Activated T-cell treated with anti-CD3 and anti-CD28 coated beads, Interleukin-2, amount 50 U/mL, for 24 hours (primary cell): ENCODE data around the gene JMY.
A peak's percentile ranks its signal among the peaks of the same experiment; 100 is the strongest.

Experiments used
- DNase-seq: peaks from one replicate; pipeline ENCODE4 v3.0.0-alpha.2; 2020
- H3K27ac Mint-ChIP-seq: 2 replicates; pipeline ENCODE4 v1.8.0; 2020; ENCODE audit warnings: mild to moderate bottlenecking, mixed read lengths
- H3K27me3 Mint-ChIP-seq: 2 replicates; pipeline ENCODE4 v1.8.0; 2020; ENCODE audit warnings: mixed read lengths
- H3K36me3 Mint-ChIP-seq: 2 replicates; pipeline ENCODE4 v1.8.0; 2020; ENCODE audit warnings: low read depth, mixed read lengths
- H3K4me1 Mint-ChIP-seq: 2 replicates; pipeline ENCODE4 v1.8.0; 2020; ENCODE audit warnings: low read depth, mixed read lengths
- H3K4me3 Mint-ChIP-seq: 2 replicates; pipeline ENCODE4 v1.8.0; 2020; ENCODE audit warnings: mild to moderate bottlenecking, moderate library complexity, mixed read lengths
- H3K9me3 Mint-ChIP-seq: 2 replicates; pipeline ENCODE4 v1.8.0; 2020; ENCODE audit warnings: mixed read lengths

Gene JMY

DNA sequence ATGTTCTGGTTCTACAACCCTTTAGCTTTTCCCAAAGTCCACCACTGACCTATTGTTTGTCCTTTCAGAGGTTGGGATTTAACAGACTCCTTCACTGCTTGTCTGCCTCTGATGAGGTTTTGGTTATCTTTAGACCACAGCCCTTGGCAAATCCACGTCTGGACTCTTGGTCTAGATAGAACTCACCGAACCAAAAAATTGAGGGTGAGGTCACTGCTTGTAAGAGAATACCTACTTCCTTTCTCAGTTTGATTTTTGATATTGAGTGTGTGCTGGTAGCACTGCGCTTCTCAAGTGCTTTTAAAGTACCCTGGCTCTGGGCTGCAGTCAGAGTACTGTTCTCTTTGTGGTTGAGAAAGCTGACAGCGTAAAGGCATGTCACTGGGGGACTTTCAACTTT, 61.7 kb downstream of the JMY start:
- Mint-ChIP-seq H3K4me3 (no peak overlapping the region), H3K27ac (peak overlapping the region; percentile 5), H3K27me3 (no peaks in the 10 kb centered on the region), H3K36me3 (peaks cover 53% of the 10 kb centered on the region), H3K4me1 (no peaks in the 10 kb centered on the region), H3K9me3 (no peaks in the 10 kb centered on the region)
- no peak for DNase-seq

DNA sequence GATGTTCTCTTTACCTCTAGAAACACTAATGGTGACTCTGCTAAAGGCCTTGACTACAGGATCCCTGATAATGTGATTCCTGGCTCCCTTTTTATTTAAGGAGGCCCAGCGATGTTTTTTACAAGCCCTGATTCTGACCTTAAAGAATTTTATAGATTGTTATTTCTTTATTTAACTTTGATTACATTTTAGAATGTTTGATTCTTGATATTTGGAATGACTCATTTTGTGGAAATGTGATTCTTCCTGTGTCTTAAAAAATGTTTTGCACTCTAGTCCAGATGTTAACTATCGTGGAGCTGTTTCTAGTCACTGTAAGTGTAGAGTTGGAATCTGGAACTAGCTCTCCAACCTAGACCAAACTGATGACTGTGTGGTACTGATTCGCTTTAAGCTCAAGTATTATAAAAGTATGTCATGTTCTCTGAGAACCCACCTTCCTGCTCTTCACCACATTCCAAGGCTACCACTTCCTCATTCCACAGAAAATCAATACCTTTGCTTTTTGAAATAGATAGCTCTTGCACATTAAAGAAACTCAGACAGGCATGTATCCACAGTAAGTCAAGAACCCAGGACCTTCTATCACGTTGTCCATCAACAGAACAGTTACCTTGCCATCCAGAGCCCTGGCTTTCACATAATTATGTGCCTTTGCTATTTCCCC, 65.2 kb downstream of the JMY start:
- Mint-ChIP-seq H3K4me3 (no peak overlapping the region), H3K36me3 (peaks cover 42% of the 10 kb centered on the region), H3K27me3 (no peaks in the 10 kb centered on the region), H3K4me1 (no peaks in the 10 kb centered on the region), H3K9me3 (no peaks in the 10 kb centered on the region), H3K27ac (no peak overlapping the region)
- DNase-seq: no peak

DNA sequence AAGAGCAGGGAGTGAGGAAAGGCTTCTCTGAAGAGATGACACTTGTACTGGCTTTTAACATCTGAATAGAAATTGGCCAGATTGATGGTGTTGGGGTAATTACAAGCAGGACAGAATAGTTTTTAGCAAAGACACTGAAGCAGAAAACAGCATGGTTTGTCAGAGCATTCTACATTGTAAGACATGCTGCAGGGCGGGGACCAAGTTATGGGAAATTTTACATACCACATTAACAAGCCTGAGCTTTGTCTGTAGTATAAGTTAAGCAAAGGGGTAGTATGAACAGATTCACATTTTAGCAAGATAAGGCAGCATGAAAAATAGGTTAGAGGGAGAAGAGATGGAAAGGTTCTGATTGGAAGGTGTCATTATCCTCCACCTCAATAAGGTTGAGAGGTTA, 66.5 kb downstream of the JMY start:
- Mint-ChIP-seq H3K4me1 (no peaks in the 10 kb centered on the region), H3K36me3 (peaks cover 51% of the 10 kb centered on the region), H3K27ac (no peak overlapping the region), H3K4me3 (no peak overlapping the region), H3K9me3 (no peaks in the 10 kb centered on the region), H3K27me3 (no peaks in the 10 kb centered on the region)
- DNase-seq: no peak

DNA sequence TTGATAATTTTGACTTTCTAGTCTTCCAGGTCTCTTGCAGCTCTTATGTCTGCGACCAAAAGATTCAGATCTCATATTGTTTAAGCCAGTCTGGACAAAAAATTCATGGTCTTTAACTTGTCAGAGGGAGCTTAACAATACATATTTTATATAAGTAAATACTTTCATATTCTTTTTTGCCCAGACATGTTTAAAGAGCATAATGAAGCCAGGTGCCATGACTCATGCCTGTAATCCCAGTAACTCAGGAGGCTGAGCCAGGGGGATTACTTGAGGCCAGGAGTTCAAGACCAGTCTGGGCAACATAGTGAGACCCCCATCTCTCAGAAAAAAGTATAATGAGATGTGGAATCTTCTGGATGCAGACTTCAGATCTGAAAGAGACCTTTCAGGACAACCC, 69.8 kb downstream of the JMY start:
- H3K36me3 Mint-ChIP-seq: peaks cover 43% of the 10 kb centered on the region
- no peaks in the 10 kb centered on the region for H3K4me1 Mint-ChIP-seq
- H3K27me3 Mint-ChIP-seq: no peaks in the 10 kb centered on the region
- H3K9me3 Mint-ChIP-seq: no peaks in the 10 kb centered on the region
- no peak overlapping the region for H3K4me3 Mint-ChIP-seq
- no peak overlapping the region for H3K27ac Mint-ChIP-seq
- no peak for DNase-seq

DNA sequence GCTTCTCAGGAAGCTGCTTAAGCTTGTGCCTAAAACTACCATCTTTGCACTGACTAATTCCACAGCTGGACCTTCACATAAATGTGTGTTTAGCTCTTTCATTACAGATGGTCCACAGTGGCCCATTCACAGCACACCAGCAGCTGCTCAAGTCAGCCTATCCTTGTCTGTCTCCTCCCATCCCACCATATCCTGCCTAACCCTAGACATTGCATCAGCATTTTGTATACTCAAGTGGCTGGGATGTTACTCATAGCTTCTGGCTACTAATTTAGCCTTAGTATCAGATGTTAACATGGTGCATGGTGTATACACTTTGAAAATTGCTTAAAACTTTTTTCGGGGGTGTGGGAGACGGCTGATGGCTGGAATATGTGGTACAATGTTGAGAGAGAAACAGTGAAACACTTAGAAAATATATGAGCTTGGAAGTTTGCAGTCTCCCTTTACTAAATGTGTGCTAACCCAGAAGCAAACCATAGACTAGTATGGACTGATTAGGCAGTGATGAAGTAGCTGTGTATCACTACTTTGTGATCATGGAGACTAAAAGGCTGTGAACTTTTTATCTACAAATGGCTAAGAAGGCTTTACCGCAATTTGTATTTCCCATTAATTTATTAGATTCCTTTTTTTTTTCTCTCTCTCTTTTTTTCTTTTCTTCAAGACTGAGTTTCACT, 83.1 kb downstream of the JMY start:
- H3K36me3 Mint-ChIP-seq: peaks cover 67% of the 10 kb centered on the region

DNA sequence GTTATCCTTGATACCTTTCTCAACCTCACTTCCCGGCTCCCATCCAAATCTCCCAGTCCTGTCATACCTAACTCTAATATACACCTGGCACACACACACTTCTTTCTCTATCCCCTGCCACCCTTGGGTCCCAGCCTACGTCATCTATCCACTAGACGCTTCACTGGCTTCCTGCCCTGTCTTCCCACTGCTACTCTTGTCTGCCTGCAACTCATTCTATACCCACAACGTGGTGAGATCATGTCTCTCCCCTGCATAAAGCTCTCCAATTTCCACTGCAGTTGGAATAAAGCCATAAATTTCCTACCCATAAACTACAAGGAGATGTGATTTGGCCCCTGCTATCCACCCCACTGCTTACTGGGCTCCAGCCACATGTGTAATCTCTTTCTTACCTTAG, 93.5 kb downstream of the JMY start:
- no peaks in the 10 kb centered on the region for H3K4me1 Mint-ChIP-seq
- H3K27ac Mint-ChIP-seq: no peak overlapping the region
- no peaks in the 10 kb centered on the region for H3K36me3 Mint-ChIP-seq
- no peak overlapping the region for H3K4me3 Mint-ChIP-seq
- no peaks in the 10 kb centered on the region for H3K9me3 Mint-ChIP-seq
- no peak for DNase-seq
- H3K27me3 Mint-ChIP-seq: no peaks in the 10 kb centered on the region

More for the DNA sequence above, 83.1 kb downstream of the JMY start:
- Mint-ChIP-seq H3K27ac (peak overlapping the region; percentile 6), H3K4me1 (no peaks in the 10 kb centered on the region), H3K27me3 (no peaks in the 10 kb centered on the region), H3K9me3 (no peaks in the 10 kb centered on the region), H3K4me3 (no peak overlapping the region)
- no peak for DNase-seq

DNA sequence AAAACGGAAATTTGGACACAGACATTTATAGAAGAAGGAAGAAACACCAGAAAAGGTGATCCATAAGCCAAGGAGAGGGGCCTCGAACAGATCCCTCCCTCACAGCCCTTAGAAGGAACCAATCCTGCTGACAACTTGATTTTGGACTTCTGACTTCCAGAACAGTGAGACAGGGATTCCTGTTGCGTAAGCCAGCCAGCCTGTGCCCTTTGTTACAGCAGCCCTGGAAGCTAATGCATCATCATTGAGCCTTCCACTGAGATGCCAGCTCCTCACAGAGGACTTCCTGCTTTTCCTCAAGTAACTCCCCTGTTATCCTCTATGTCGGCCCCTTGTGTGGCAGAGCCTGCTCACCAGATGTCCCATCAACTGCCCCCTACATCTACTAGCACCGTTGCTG, 94.1 kb downstream of the JMY start:
- H3K27me3 Mint-ChIP-seq: no peaks in the 10 kb centered on the region
- H3K27ac Mint-ChIP-seq: no peak overlapping the region
- H3K4me3 Mint-ChIP-seq: no peak overlapping the region
- peaks cover 2% of the 10 kb centered on the region for H3K9me3 Mint-ChIP-seq
- H3K36me3 Mint-ChIP-seq: no peaks in the 10 kb centered on the region
- no peaks in the 10 kb centered on the region for H3K4me1 Mint-ChIP-seq
- no peak for DNase-seq

DNA sequence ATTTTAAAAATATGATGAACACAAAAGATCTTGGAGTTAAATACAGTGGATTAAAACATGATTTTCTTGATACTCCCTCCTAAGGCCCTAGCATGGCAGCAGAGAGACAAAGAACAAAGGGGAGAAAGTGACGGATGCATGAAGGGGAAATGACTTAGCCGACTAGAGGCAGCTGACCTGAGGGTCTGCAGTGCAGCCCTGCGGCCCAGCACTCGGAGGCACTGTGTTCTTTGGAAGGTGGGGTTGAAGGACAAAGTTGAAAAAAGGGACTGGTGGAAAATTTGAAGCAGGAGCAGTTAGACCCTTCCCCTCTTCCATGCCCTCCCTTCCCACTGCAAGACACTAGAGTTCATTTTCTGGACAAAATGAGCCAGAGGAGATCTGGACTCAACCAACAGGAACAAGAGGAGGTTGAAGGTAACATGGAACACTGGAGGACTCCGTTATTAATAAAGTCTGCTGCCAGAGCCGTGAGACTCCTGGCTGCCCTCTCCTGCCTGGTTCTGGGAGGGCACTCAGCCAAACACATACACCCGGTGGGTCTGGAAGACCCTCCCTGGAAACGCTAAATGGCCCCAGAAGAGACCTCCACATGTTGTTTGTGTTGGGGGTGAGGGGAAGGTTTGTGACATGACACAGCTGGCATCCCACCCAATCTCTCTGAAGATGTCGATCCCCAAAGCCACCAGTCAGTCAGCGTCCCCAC, 98.1 kb downstream of the JMY start:
- Mint-ChIP-seq H3K4me1 (no peaks in the 10 kb centered on the region), H3K9me3 (peaks cover 5% of the 10 kb centered on the region), H3K36me3 (no peaks in the 10 kb centered on the region), H3K4me3 (no peak overlapping the region), H3K27ac (no peak overlapping the region), H3K27me3 (peaks cover 17% of the 10 kb centered on the region)
- no peak for DNase-seq

DNA sequence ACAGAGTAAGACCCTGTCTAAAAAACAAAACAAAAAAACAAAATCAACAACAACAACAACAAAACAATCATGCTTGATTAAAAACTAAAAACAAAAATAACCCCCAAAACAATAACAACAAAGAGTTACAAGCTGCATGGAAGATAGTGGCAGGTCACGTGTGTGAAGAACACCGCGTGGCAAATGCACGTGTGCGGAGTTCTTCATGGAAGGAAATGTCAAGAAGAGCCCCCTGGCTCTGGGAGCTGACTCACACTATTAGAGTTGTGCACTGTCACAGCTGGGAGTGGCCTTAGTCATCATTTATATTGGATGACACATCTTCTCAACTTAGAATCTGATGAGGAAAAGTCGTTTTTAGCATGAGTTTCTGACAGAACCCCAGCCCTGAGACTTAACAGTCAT, 110.5 kb downstream of the JMY start:
- H3K27me3 Mint-ChIP-seq: peaks cover 8% of the 10 kb centered on the region
- no peaks in the 10 kb centered on the region for H3K4me1 Mint-ChIP-seq
- H3K36me3 Mint-ChIP-seq: no peaks in the 10 kb centered on the region
- DNase-seq: no peak
- H3K27ac Mint-ChIP-seq: no peak overlapping the region
- H3K4me3 Mint-ChIP-seq: no peak overlapping the region
- no peaks in the 10 kb centered on the region for H3K9me3 Mint-ChIP-seq

DNA sequence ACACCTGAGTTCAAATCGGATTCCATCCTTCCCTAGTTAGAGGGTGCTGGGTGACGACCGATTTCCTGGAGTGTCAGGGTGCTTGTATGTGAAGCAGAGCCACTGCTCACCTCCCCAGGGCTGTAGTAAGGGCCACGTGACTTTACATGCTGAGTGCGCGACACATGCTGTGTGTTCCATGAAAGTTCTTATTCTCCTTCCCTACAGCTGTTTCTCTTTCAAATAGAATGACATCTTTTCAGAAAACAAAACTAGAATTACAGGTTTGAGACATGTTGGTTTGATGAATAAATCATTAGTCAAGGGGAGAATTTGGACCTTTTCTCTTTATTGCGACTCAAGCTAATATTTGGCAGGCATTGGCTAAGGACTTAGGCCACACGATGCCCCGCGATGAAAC, 113.1 kb downstream of the JMY start:
- no peak overlapping the region for H3K27ac Mint-ChIP-seq
- no peaks in the 10 kb centered on the region for H3K9me3 Mint-ChIP-seq
- H3K36me3 Mint-ChIP-seq: no peaks in the 10 kb centered on the region
- H3K4me1 Mint-ChIP-seq: no peaks in the 10 kb centered on the region
- no peak for DNase-seq
- H3K27me3 Mint-ChIP-seq: no peaks in the 10 kb centered on the region
- no peak overlapping the region for H3K4me3 Mint-ChIP-seq

DNA sequence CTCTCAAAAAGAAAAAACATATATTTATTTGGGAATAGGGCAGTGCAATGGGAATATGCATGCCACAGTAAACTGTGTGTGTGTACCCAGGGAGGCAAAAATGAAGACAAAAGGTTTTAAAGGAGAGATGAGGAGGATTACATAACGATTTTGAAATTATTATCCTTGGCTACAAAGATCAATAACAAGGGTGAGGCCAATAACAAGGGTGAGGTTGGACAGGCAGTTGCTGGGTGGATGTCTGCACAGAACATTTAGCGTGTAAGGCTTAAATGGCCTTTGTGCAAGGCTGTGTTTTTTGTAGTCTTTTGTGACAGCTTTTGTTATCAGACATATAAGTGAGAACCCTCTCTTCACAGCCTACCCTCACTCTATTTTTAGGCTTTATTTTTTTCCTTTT, 114.0 kb downstream of the JMY start:
- DNase-seq: no peak
- Mint-ChIP-seq H3K4me1 (no peaks in the 10 kb centered on the region), H3K27ac (no peak overlapping the region)

DNA sequence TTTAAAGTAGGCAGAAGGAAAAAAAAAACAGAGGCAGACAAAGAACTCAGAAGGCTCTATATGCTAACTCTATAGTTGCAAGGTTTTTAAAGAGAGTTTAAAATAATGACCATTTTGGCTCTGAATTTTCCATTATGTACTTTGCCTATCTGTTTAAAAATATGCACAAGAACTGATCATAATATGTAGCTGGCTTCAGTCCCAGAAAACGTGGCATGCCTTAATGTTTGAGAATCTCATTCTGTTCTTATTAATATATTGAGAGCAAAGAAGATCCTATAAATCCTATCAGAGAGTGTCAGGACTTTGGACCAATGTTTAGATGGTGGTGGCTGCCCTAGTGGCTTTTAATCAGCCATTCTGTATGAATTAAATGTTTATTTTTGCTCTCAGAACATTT, 121.5 kb downstream of the JMY start:
- no peak for DNase-seq
- Mint-ChIP-seq H3K9me3 (no peaks in the 10 kb centered on the region), H3K4me3 (no peak overlapping the region), H3K27me3 (peaks cover 5% of the 10 kb centered on the region), H3K4me1 (no peaks in the 10 kb centered on the region), H3K36me3 (no peaks in the 10 kb centered on the region), H3K27ac (no peak overlapping the region)

More for the DNA sequence above, 114.0 kb downstream of the JMY start:
- no peaks in the 10 kb centered on the region for H3K9me3 Mint-ChIP-seq
- H3K27me3 Mint-ChIP-seq: no peaks in the 10 kb centered on the region
- H3K4me3 Mint-ChIP-seq: no peak overlapping the region
- H3K36me3 Mint-ChIP-seq: no peaks in the 10 kb centered on the region
